ENCODE measurements around the gene GSTM2.

The GSTM2 gene

GRCh38 chr1:109718495-109718894, 50.6 kb downstream of the GSTM2 start:
- no peak overlapping the region for H3K4me3 ChIP-seq (ENCODE audit: low read depth, low read length)
- peak overlapping the region; percentile 58; the same call in 1 of the 2 replicates for H3K27ac ChIP-seq (ENCODE audit: low read depth, low read length)
- H3K36me3 ChIP-seq (ENCODE audit: insufficient read depth, low read length) = no peaks in the 10 kb centered on the region
- no peak overlapping the region for H2AFZ ChIP-seq (ENCODE audit: low read length, unreplicated experiment)
- H3K4me1 ChIP-seq (ENCODE audit: control insufficient read depth, insufficient read depth, low read length, unreplicated experiment) = peaks cover 11% of the 10 kb centered on the region
- no peaks in the 10 kb centered on the region for H3K79me2 ChIP-seq (ENCODE audit: control insufficient read depth, insufficient read depth, low read length, unreplicated experiment)
- H3K27me3 ChIP-seq (ENCODE audit: insufficient read depth, low read length) = peaks cover 5% of the 10 kb centered on the region; the same call in 1 of the 2 replicates

GRCh38 chr1:109719337-109719837, 51.5 kb downstream of the GSTM2 start:
- Histone ChIP-seq H3K36me3 (ENCODE audit: insufficient read depth, low read length) (no peaks in the 10 kb centered on the region), H3K27me3 (ENCODE audit: insufficient read depth, low read length) (no peaks in the 10 kb centered on the region), H3K4me1 (ENCODE audit: control insufficient read depth, insufficient read depth, low read length, unreplicated experiment) (peaks cover 11% of the 10 kb centered on the region), H3K27ac (ENCODE audit: low read depth, low read length) (peak overlapping the region; percentile 58), H2AFZ (ENCODE audit: low read length, unreplicated experiment) (peak overlapping the region; percentile 25), H3K79me2 (ENCODE audit: control insufficient read depth, insufficient read depth, low read length, unreplicated experiment) (no peaks in the 10 kb centered on the region), H3K4me3 (ENCODE audit: low read depth, low read length) (peak overlapping the region; percentile 29; the same call in 1 of the 2 replicates)

GRCh38 chr1:109721042-109721441, 53.2 kb downstream of the GSTM2 start:
- Histone ChIP-seq H3K4me3 (ENCODE audit: low read depth, low read length) (no peak overlapping the region), H3K79me2 (ENCODE audit: control insufficient read depth, insufficient read depth, low read length, unreplicated experiment) (no peaks in the 10 kb centered on the region), H3K27me3 (ENCODE audit: insufficient read depth, low read length) (no peaks in the 10 kb centered on the region), H3K36me3 (ENCODE audit: insufficient read depth, low read length) (no peaks in the 10 kb centered on the region), H3K27ac (ENCODE audit: low read depth, low read length) (no peak overlapping the region), H3K4me1 (ENCODE audit: control insufficient read depth, insufficient read depth, low read length, unreplicated experiment) (peaks cover 11% of the 10 kb centered on the region), H2AFZ (ENCODE audit: low read length, unreplicated experiment) (no peak overlapping the region)

GRCh38 chr1:109721971-109722370, 54.1 kb downstream of the GSTM2 start:
- no peaks in the 10 kb centered on the region for H3K36me3 ChIP-seq (ENCODE audit: insufficient read depth, low read length)
- no peaks in the 10 kb centered on the region for H3K27me3 ChIP-seq (ENCODE audit: insufficient read depth, low read length)
- H2AFZ ChIP-seq (ENCODE audit: low read length, unreplicated experiment) = no peak overlapping the region
- no peak overlapping the region for H3K27ac ChIP-seq (ENCODE audit: low read depth, low read length)
- peaks cover 11% of the 10 kb centered on the region for H3K4me1 ChIP-seq (ENCODE audit: control insufficient read depth, insufficient read depth, low read length, unreplicated experiment)
- H3K4me3 ChIP-seq (ENCODE audit: low read depth, low read length) = no peak overlapping the region
- no peaks in the 10 kb centered on the region for H3K79me2 ChIP-seq (ENCODE audit: control insufficient read depth, insufficient read depth, low read length, unreplicated experiment)

- H3K27me3 ChIP-seq (ENCODE audit: insufficient read depth, low read length) = no peaks in the 10 kb centered on the region
- H2AFZ ChIP-seq (ENCODE audit: low read length, unreplicated experiment) = no peak overlapping the region
- no peak overlapping the region for H3K4me3 ChIP-seq (ENCODE audit: low read depth, low read length)
- H3K79me2 ChIP-seq (ENCODE audit: control insufficient read depth, insufficient read depth, low read length, unreplicated experiment) = no peaks in the 10 kb centered on the region
- H3K36me3 ChIP-seq (ENCODE audit: insufficient read depth, low read length) = no peaks in the 10 kb centered on the region
- H3K27ac ChIP-seq (ENCODE audit: low read depth, low read length) = no peak overlapping the region
- H3K4me1 ChIP-seq (ENCODE audit: control insufficient read depth, insufficient read depth, low read length, unreplicated experiment) = peaks cover 11% of the 10 kb centered on the region
These were observed 55.2 kb downstream of the GSTM2 start for GRCh38 chr1:109722908-109723691.
